ENCODE measurements around the gene ACTN1.

Gene ACTN1

DNA sequence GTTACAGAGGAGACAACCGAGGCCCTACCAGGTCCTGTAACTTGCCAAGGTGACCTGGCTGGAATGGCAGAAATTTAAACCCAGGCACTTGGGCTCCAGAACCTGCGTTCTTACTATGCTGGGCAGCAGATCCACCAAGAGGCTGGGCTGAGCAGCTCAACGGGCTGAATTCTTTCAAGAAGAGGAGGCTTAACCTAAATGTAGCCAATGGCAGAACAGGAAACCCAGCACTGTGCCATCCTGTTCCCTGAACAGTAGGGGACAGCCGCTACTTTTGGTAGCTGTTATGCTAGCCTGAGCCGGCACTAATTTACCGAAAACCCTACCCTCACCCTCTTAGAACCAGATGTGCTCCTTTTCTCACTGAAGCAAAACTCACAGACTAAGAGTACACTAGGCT lies 86.1 kb downstream of the ACTN1 start:
- H3K4me3 Mint-ChIP-seq: no peak overlapping the region
- no peaks in the 10 kb centered on the region for H3K9me3 Mint-ChIP-seq
- DNase-seq (ENCODE audit: low spot score in 2 of 2): no peak
- H3K4me1 Mint-ChIP-seq: peaks cover 4% of the 10 kb centered on the region
- no peak overlapping the region for H3K27ac Mint-ChIP-seq
- peaks cover 2% of the 10 kb centered on the region for H3K36me3 Mint-ChIP-seq
- ATAC-seq: no peak

DNA sequence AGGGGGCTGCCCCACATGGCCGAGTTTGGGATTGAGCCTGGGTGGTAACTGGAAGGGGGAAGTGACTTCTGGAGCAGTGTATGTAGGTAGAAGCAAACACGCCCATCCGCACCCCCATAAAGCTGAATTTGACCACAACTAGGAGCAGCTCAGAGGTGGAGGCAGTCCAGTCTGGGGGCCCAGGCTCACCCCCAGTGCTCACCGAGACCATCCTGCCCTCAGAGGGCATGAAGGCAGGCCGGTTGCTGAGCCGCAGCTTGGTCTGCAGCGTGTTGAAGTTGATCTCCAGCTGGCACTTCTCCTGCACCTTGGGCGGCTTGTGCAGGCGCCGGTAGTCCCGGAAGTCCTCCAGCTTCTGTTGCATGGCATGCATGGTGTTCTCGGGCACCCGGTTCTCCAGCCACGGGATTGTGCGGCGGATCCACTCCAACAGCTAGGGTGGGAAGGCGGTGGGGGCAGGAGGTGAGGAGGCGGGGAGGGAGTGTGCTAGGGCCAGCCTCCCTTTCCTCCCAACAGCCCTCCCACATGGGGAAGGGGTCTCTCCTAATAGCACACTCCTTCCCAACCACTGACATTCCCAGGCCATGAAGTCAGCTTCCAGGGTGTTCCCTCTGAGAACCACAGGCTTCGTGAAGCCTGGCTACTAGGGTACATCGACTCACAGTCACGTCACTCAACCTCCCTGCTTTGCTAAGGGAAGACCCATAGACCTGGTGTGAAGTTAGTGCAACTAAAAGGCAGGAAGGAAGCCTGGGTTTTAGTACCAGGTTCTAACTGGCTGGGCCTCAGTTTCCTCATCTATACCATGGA lies 87.0 kb downstream of the ACTN1 start:
- no peak overlapping the region for H3K4me3 Mint-ChIP-seq
- H3K36me3 Mint-ChIP-seq: no peaks in the 10 kb centered on the region
- no peaks in the 10 kb centered on the region for H3K4me1 Mint-ChIP-seq
- no peaks in the 10 kb centered on the region for H3K9me3 Mint-ChIP-seq
- ATAC-seq (no peak), DNase-seq (ENCODE audit: low spot score in 2 of 2) (no peak)
- H3K27ac Mint-ChIP-seq: no peak overlapping the region

DNA sequence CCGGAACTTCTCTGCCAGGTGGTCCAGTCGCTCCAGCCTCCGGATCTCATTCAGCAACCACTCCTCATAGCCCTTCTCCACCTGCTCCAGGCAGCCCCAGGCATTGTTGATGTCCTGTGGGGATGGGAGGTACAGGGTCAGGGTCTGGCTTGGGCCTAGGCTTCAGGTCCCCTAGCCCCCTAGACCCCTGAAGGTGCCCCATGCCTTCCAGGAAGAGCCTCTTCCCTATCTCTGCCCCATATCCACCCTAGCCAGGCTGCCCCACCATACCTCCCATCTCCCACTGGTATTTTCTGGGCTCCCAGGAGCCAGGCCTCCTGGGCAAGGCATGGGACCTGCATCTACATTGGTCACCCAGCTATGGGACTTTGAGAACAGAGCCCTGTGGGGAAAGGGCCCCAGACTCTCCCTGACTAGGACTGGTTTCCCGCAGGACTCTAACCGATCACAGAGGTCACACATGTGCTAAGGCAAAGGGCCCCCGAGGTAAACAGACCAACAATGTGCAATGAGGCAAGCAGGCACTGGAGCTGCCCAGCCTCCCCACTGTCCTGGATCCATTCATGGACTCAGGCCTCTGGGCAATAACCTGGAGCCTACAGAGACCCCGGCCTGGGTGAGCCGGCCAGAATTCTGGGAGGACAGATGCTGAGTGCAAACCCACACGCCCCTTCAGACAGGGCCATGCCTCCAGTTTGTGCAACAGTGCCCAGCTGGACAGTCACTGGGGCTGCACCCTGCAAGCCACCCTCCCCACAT lies 88.8 kb downstream of the ACTN1 start:
- Mint-ChIP-seq H3K36me3 (no peaks in the 10 kb centered on the region), H3K4me1 (no peaks in the 10 kb centered on the region), H3K9me3 (no peaks in the 10 kb centered on the region), H3K4me3 (no peak overlapping the region), H3K27ac (no peak overlapping the region)
- ATAC-seq: no peak
- DNase-seq (ENCODE audit: low spot score in 2 of 2): no peak

DNA sequence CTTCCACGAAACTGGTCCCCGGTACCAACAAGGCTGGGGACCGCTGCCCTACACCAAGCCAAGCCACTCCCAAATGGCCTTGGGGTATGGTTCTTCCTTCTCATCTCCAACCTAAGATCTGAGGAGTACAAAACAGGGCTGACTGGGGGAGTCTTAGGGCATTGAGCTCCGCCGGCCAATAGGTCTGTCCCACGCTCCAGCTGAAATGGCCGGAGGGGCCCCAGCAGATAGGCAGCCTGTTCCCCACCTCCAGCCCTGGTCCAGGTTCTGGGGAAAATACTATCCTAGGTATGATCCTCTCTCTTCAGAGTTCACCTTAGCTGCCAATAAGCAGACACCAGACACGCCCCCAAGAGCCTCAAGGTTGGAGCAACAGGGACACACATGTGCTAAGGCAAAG lies 90.2 kb downstream of the ACTN1 start:
- DNase-seq (ENCODE audit: low spot score in 2 of 2) (no peak), ATAC-seq (no peak)
- Mint-ChIP-seq H3K36me3 (peaks cover under 1% of the 10 kb centered on the region), H3K4me1 (no peaks in the 10 kb centered on the region), H3K27ac (peak overlapping the region; percentile 35), H3K9me3 (no peaks in the 10 kb centered on the region), H3K4me3 (no peak overlapping the region)

DNA sequence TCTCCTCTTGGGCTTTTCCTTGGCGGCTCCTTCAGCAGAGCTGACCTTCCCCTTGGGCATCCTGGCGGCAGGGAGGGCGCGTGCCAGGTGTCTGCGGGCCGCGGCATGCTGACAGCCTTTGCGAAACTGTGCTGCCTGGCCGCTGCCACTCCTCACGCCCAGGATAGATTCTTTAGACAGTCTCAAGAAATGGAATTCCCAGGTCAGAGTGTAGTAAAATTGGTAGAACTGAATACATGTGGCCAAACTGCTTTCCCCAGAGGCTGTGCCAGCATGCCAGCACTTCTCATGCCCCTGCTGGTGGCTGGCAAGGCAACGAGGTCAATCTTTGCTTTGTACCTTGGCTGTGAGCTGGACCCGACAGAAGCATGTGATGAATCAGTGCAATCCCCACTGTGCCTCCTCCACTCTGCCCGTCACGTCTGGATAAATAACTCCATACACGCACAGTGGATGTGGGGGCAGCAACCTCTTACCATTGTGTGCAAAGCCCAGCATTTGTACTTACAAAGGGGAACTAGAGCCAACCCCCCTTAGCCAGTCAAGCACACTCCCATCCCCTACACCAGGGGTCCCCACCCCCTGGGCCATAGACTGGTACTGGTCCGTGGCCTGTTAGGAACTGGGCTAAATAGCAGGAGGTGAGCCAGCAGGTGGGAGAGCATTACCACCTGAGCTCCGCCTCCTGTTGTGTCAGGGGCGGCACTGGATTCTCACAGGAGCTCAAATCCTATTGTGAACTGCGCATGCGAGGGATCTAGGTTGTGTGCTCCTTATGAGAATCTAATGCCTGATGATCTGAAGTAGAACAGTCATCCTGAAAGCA lies 90.9 kb downstream of the ACTN1 start:
- Mint-ChIP-seq H3K4me1 (no peaks in the 10 kb centered on the region), H3K36me3 (peaks cover 7% of the 10 kb centered on the region), H3K27ac (peak overlapping the region; percentile 35), H3K4me3 (no peak overlapping the region), H3K9me3 (no peaks in the 10 kb centered on the region)
- no peak for ATAC-seq
- DNase-seq (ENCODE audit: low spot score in 2 of 2): no peak

DNA sequence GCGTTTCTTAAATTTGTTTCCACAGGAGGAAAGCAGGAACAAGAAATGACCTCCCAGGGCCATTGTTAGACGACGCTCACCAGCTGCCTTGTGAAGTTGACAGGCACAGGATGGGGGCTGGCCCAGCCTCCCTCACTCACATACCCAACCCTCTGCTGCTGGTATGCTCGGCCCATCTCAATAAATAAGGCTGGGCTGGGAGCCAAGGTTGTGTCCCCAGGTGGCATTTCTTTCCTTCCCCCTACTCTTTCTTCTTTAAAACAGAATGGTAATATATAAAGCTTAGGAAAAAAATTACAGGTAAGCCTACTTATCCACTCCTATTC lies 93.0 kb downstream of the ACTN1 start:
- H3K4me3 Mint-ChIP-seq: no peak overlapping the region
- H3K36me3 Mint-ChIP-seq: peaks cover 19% of the 10 kb centered on the region
- H3K4me1 Mint-ChIP-seq: no peaks in the 10 kb centered on the region
- no peak overlapping the region for H3K27ac Mint-ChIP-seq
- no peaks in the 10 kb centered on the region for H3K9me3 Mint-ChIP-seq
- DNase-seq (ENCODE audit: low spot score in 2 of 2) (no peak), ATAC-seq (no peak)

DNA sequence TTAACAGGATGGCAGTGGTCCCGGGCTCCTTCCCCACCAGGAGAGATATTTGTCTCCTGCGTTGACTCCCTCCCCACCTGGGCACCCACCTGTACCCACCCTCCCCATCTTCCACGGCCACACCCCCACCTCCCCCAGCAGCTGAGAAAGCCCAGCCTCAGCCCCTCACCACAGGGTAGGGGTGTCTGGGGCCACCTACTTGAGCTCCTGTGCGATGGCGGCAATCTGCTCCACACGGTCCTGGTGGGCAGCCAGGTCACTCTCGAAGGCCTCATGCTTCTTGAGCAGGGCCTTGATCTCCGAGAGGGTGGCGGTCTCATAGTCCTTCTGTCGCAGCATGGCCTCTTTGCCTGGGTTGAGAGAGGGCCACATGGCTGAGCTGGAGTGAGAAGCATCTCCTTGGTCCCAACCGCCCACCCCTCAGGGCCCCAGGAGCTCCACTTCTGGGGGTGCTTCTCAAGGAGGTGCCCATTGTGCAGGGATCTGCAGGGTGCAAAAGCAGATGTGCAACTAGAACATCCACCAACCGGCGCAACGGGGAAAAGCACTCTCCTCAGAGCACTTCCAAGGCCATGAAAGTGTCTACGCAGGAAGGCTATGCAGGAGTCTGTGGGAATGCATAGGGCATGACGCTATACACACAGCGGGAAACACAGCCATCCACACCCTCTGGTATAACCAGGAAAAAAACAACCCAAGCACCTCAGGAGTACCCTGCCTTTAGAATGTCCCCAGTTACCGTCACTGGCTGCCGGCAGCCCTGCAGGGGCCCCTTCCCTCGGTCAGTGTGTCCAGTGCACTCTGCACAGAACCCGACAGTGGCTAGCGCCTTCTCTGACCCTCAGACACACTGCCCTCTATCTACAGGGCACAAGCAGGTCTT lies 93.6 kb downstream of the ACTN1 start:
- Mint-ChIP-seq H3K9me3 (no peaks in the 10 kb centered on the region), H3K4me3 (no peak overlapping the region), H3K4me1 (no peaks in the 10 kb centered on the region), H3K36me3 (peaks cover 19% of the 10 kb centered on the region), H3K27ac (no peak overlapping the region)
- DNase-seq (ENCODE audit: low spot score in 2 of 2) (no peak), ATAC-seq (no peak)

DNA sequence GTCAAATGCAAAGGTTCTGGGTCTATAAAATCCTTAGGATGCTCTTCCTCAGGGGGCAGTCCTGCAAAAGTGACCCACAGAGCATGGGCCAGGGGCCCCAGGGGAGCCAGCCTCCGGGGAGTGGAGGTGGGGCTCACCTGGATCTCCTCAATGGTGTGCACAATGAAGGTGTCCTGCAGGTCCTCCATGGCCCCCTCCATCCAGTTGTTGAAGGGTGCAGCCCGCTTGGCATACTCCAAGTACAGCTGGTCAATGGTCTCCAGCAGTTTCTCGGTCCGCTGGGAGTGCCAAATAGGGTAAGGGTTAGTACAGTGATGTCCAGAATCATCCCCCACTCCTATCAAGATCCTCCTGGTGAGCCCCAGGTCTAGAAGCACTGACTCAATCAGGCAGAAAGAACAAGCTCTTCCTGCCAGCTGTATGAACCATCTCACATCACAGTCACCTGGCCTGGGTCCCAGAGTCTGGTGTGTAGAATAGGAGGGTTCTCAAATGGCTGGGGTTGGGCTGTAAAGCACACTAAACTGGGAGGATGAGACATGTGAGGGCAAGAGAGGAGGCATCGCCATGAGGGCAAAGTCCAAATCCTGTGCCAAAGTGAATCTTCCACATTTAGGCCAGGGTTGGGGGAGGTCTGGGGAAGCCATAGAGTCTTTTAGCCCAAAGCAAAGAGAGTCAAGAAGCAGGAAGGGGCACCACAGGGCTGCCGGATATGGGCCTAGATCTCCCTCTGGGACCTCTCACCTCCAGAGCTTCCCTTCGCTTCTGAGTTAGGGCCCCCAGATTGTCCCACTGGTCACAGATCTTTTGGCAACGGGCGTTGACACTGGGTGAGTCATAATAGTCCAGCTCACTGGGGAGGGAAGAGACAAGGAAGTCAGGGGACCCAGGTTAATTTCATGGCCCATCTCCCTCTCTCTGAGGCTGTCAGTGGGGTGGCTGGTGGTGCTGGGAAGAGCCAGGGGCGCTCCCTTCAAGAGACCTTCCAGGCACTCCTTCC lies 94.8 kb downstream of the ACTN1 start:
- ATAC-seq (no peak), DNase-seq (ENCODE audit: low spot score in 2 of 2) (no peak)
- peaks cover 19% of the 10 kb centered on the region for H3K36me3 Mint-ChIP-seq
- no peaks in the 10 kb centered on the region for H3K4me1 Mint-ChIP-seq
- no peak overlapping the region for H3K4me3 Mint-ChIP-seq
- H3K9me3 Mint-ChIP-seq: no peaks in the 10 kb centered on the region
- peak overlapping the region; percentile 46 for H3K27ac Mint-ChIP-seq

DNA sequence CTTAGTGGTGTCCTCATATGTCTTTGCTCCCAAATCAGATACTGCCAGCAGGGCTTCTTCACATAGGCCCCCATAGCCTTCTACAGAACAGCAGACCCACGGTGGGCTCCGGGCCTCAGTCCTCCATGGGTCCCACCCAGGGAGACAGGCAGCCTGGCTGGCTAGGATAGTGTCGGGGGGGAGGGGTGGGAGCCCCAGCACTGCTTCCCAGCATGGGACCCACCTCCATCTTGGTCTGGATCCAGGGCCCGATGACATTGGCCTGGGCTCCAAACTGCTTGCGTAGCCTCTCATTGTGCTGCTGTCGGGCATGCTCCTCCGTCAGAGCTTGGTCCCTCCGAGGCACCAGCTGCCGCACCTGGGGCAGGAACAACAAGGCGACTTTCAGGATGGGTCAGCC lies 96.9 kb downstream of the ACTN1 start:
- no peak for ATAC-seq
- peaks cover 26% of the 10 kb centered on the region for H3K36me3 Mint-ChIP-seq

DNA sequence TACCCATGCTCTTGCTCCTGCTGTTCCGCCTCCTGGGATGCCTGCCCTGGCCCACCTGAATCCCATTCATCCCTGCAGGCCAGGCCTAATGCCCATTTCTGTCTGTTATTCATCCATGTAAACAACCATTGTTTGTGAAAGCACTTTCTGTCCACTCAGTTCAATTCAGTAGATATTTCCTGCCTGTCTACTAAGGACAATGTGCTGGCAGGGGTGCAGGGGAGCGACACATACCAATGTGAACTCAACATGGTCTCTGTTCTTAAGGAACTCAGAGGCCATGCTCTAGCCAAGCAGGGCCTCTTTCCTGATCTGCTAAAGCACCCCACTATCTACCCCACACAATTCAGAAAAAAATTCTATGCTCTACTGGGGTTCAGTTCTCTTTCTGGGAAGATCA lies 97.7 kb downstream of the ACTN1 start:
- DNase-seq (ENCODE audit: low spot score in 2 of 2) (no peak), ATAC-seq (no peak)
- Mint-ChIP-seq H3K9me3 (no peaks in the 10 kb centered on the region), H3K36me3 (peaks cover 26% of the 10 kb centered on the region), H3K4me1 (no peaks in the 10 kb centered on the region), H3K27ac (peak overlapping the region; percentile 15), H3K4me3 (no peak overlapping the region)

More for the DNA sequence above, 96.9 kb downstream of the ACTN1 start:
- H3K4me1 Mint-ChIP-seq: no peaks in the 10 kb centered on the region
- no peak overlapping the region for H3K4me3 Mint-ChIP-seq
- no peaks in the 10 kb centered on the region for H3K9me3 Mint-ChIP-seq
- H3K27ac Mint-ChIP-seq: no peak overlapping the region
- DNase-seq (ENCODE audit: low spot score in 2 of 2): no peak

DNA sequence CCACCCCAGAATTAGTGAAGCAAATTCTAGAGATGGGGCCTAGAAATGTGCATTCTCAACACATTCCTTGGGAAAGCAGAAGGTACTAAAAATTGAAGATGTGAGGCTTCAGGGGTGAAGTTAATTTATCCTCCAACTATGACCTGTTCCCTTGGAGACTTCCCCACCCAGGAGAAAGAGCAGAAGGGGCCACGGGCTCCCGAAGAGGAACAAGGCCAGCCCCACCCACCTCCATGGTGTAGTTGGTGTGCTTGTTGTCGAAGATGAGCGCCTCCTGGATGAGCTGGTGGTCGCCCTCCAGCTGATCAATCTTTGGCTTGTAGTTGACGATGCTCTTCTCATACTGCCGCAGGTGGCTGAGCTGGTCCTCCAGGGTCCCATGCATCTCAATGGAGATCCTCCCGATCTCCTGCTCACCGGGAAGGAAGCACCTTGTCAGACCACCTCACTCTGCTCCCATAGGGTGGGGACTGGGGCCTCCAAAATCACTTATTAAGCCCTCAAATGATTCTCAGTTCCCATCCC lies 98.5 kb downstream of the ACTN1 start:
- no peaks in the 10 kb centered on the region for H3K4me1 Mint-ChIP-seq
- ATAC-seq: no peak
- H3K4me3 Mint-ChIP-seq: no peak overlapping the region
- no peak for DNase-seq (ENCODE audit: low spot score in 2 of 2)
- H3K9me3 Mint-ChIP-seq: no peaks in the 10 kb centered on the region
- no peak overlapping the region for H3K27ac Mint-ChIP-seq
- peaks cover 26% of the 10 kb centered on the region for H3K36me3 Mint-ChIP-seq

DNA sequence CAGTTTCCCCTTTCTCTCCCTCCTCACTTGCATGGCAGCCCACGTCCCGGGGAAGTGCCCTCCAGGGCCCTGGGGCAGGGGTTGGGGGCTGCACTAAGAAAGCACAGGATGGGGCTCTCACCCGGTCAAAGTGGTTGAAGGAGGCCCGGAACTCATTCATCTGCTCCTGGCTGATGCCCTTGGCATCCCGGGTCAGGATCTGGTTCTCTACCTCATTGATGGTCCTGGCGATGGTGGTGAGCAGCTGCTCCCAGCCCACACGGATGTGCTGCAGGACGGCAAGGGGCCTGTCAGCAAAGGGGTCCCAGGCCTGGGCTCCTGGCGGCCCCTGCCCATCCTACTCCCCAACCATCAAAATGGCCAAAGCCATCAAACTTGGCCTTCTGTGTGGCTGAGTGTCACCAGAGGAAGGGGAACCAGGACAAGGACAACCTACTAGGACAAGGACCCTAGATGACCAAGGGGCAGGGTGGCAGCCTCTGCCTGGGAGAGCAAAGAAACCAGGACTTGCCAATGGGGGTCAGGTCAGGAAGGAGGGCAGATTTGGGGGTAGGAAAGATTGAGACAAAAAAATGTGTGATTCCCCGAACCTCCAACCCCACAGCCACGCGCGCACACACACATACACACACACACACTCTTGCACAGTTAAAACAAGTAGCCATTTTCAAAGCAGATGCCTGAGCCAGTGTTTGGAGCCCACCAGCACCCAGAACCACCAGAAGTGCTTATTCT lies 99.1 kb downstream of the ACTN1 start:
- H3K36me3 Mint-ChIP-seq: peaks cover 30% of the 10 kb centered on the region
- no peak for ATAC-seq

DNA sequence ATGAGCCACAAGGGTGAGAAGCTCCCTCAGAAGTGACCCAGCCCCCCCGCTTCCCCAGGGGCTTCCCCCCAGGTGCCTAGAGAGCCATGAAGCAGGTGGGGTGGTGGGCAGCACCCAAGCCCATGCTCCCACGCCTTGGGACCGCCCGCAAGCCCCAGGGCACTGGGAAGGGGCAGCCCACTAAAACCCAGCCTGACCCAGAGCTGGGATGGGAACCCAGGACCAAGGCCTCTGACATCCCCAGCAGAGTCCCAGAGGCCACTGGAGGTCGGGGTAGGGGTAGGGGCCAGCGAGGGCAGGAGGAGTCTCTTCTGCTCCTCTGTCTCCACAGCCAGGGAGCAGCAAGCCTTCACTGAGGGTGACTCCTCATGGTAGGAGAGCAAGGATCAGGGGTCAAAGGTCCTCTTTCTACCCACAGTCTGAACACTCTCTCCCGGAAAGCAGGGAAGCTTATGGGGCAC lies 99.8 kb downstream of the ACTN1 start:
- ATAC-seq: no peak
- Mint-ChIP-seq H3K36me3 (peaks cover 36% of the 10 kb centered on the region), H3K4me1 (no peaks in the 10 kb centered on the region)

More for the DNA sequence above, 99.1 kb downstream of the ACTN1 start:
- Mint-ChIP-seq H3K4me3 (no peak overlapping the region), H3K9me3 (no peaks in the 10 kb centered on the region), H3K4me1 (no peaks in the 10 kb centered on the region), H3K27ac (no peak overlapping the region)
- no peak for DNase-seq (ENCODE audit: low spot score in 2 of 2)

More for the DNA sequence above, 99.8 kb downstream of the ACTN1 start:
- no peak for DNase-seq (ENCODE audit: low spot score in 2 of 2)
- no peak overlapping the region for H3K4me3 Mint-ChIP-seq
- no peak overlapping the region for H3K27ac Mint-ChIP-seq
- H3K9me3 Mint-ChIP-seq: no peaks in the 10 kb centered on the region
